HepG2 (cell line): ENCODE data around the gene VGLL4. TPM values are rescaled to one million over a fixed set of nuclear protein-coding genes. Genes with fewer than 3 reads are reported as not detected.

Experiments used
- BCL6 ChIP-seq: IDR thresholded peaks from 2 replicates; pipeline ENCODE4 v1.6.1; 2016; ENCODE audit warnings: missing genetic modification reagents, missing compliant biosample characterization
- DR1 ChIP-seq: sonication (generic); formaldehyde crosslinking; IDR thresholded peaks from 2 replicates; pipeline ENCODE4 v1.8.0; 2021; ENCODE audit warnings: mild to moderate bottlenecking, missing genetic modification reagents, inconsistent platforms
- GMEB2 ChIP-seq: IDR thresholded peaks from 2 replicates; pipeline ENCODE4 v1.6.1; 2016; ENCODE audit warnings: missing biosample characterization, missing genetic modification reagents, low read depth
- KAT2B ChIP-seq: fragments of 150-350 bp; IDR thresholded peaks from 2 replicates; pipeline ENCODE4 v1.6.1; 2014; ENCODE audit warnings: low read depth, low read length, borderline replicate concordance
- MBNL3 ChIP-seq: fragments of 250-450 bp; sonication (Bioruptor Pico); conservative IDR thresholded peaks from 2 replicates; pipeline ENCODE4 v1.8.0; 2022; ENCODE audit warnings: mild to moderate bottlenecking, inconsistent platforms
- MED1 ChIP-seq: sonication (generic); formaldehyde crosslinking; IDR thresholded peaks from 2 replicates; pipeline ENCODE4 v1.4.0; 2020; ENCODE audit warnings: missing genetic modification reagents
- MEIS1 ChIP-seq: sonication (generic); formaldehyde crosslinking; IDR thresholded peaks from 2 replicates; pipeline ENCODE4 v1.9.0; 2021; ENCODE audit warnings: mild to moderate bottlenecking, missing genetic modification reagents, moderate library complexity, borderline replicate concordance
- MXD4 ChIP-seq: IDR thresholded peaks from 2 replicates; pipeline ENCODE4 v1.6.1; 2016; ENCODE audit warnings: mild to moderate bottlenecking, missing biosample characterization, missing genetic modification reagents
- ONECUT2 ChIP-seq: sonication (generic); formaldehyde crosslinking; IDR thresholded peaks from 2 replicates; pipeline ENCODE4 v1.4.0; 2020; ENCODE audit warnings: missing genetic modification reagents
- RXRA ChIP-seq: sonication (generic); formaldehyde crosslinking; IDR thresholded peaks from 2 replicates; pipeline ENCODE4 v1.5.1; 2020; ENCODE audit warnings: missing genetic modification reagents
- SIX1 ChIP-seq: sonication (generic); formaldehyde crosslinking; IDR thresholded peaks from 2 replicates; pipeline ENCODE4 v1.4.0; 2020; ENCODE audit warnings: missing genetic modification reagents, borderline replicate concordance
- ZBTB2 ChIP-seq: sonication (generic); formaldehyde crosslinking; IDR thresholded peaks from 2 replicates; pipeline ENCODE4 v1.8.0; 2022; ENCODE audit warnings: low read depth, missing genetic modification reagents
- ZNF253 ChIP-seq: sonication (generic); formaldehyde crosslinking; IDR thresholded peaks from 2 replicates; pipeline ENCODE4 v1.8.0; 2022; ENCODE audit warnings: mild to moderate bottlenecking, missing genetic modification reagents, borderline replicate concordance
- ZNF292 ChIP-seq: sonication (generic); formaldehyde crosslinking; IDR thresholded peaks from 2 replicates; pipeline ENCODE4 v1.8.1; 2022; ENCODE audit warnings: mild to moderate bottlenecking, low read depth, missing genetic modification reagents, borderline replicate concordance
- ZNF383 ChIP-seq: sonication (generic); formaldehyde crosslinking; IDR thresholded peaks from 2 replicates; pipeline ENCODE4 v1.4.0; 2020; ENCODE audit warnings: missing genetic modification reagents, mild to moderate bottlenecking, borderline replicate concordance
- ZNF441 ChIP-seq: sonication (generic); formaldehyde crosslinking; IDR thresholded peaks from 2 replicates; pipeline ENCODE4 v1.7.0; 2021; ENCODE audit warnings: missing genetic modification reagents, borderline replicate concordance
- ZNF772 ChIP-seq: sonication (generic); formaldehyde crosslinking; IDR thresholded peaks from 2 replicates; pipeline ENCODE4 v1.5.0; 2020; ENCODE audit warnings: mild to moderate bottlenecking, missing genetic modification reagents
- ZNF879 ChIP-seq: sonication (generic); formaldehyde crosslinking; IDR thresholded peaks from 2 replicates; pipeline ENCODE4 v1.8.1; 2023; ENCODE audit warnings: missing genetic modification reagents
- polyA plus RNA-seq, 8 experiments: library from polyadenylated mRNA; depleted of rRNA in 3 of 8; stranded (reverse) in 7 of 8; unstranded in 1 of 8; fragments of >200 nt; fragmentation: Illumina TruSeq in 4 of 8; extraction: Trizol in 4 of 8; gene quantifications; 2 replicates each; pipeline versions ENCODE4 v1.2.1 to v1.2.3, GENCODE V29; 2011 to 2016; ENCODE audit warnings: low read depth in 4 of 8, missing spikeins in 1 of 8, mixed read lengths in 1 of 8; ENCODE audit not compliant: insufficient read depth in 1 of 8
- total RNA-seq, 5 experiments: library from RNA; depleted of rRNA; stranded (reverse); fragments of >200 nt; fragmentation: Illumina TruSeq; extraction: Trizol; gene quantifications; 2 replicates each; pipeline ENCODE4 v1.2.3, GENCODE V29; 2016; ENCODE audit warnings: low read depth in 1 of 5
- TF ChIP-seq, protein P1 (sequence below): sonication (generic); formaldehyde crosslinking; IDR thresholded peaks from 2 replicates; pipeline ENCODE4 v1.8.0; 2022; ENCODE audit warnings: missing genetic modification reagents, mild to moderate bottlenecking, inconsistent platforms, borderline replicate concordance
- TF ChIP-seq, protein P2 (sequence below): sonication (generic); formaldehyde crosslinking; IDR thresholded peaks from 2 replicates; pipeline ENCODE4 v1.8.1; 2023; ENCODE audit warnings: mild to moderate bottlenecking, inconsistent platforms, moderate library complexity, missing genetic modification reagents, borderline replicate concordance
- TF ChIP-seq, protein P3 (sequence below): sonication (generic); formaldehyde crosslinking; IDR thresholded peaks from 2 replicates; pipeline ENCODE4 v1.4.0; 2020; ENCODE audit warnings: missing genetic modification reagents, borderline replicate concordance

Gene VGLL4
- total and polyA plus RNA-seq, 2 of the 13 experiments (the other 11 are each of a cell fraction or from before 2014, with no cell fraction given): 23.2 to 39.0 TPM

DNA sequence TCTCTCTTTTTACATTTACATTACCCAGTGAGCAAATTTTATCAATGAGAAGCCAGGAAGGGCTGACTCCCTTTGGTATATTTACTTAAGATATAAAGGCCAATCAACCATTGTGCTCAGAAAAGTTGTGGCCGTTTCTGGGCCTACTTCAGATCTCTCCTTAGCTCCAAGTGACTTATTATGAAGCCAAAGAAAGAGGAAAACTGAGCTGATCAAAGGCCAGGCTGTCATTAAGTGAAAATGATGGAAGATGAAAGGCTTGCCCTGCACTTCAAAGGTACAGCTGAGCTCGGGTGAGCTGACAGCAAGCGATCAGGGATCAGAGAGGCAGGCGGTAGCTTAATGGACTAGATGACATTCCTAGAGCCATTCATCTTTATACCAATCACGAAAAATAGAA, 24.8 kb downstream of the VGLL4 start (continued):
- TF ChIP-seq ZBTB2 (CRISPR knock-in tag): no peak
- TF ChIP-seq ZNF879 (CRISPR knock-in tag): no peak
- TF ChIP-seq, protein P1, sequence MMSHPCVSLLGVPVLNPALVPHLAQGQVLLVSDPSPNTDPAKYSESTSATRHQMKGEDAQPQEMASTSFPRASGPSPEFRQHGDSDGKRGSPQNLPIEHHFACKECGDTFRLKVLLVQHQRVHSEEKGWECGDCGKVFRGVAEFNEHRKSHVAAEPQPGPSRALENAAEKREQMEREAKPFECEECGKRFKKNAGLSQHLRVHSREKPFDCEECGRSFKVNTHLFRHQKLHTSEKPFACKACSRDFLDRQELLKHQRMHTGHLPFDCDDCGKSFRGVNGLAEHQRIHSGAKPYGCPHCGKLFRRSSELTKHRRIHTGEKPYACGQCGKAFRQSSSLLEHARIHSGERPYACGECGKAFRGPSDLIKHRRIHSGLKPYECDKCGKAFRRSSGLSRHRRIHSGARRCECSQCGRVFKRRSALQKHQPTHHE (CRISPR knock-in tag): no peak
- no peak for TF ChIP-seq MBNL3 (CRISPR knock-in tag)
- TF ChIP-seq RXRA: peak; percentile 67; the same call in 1 of the 2 replicates
- TF ChIP-seq, protein P2, sequence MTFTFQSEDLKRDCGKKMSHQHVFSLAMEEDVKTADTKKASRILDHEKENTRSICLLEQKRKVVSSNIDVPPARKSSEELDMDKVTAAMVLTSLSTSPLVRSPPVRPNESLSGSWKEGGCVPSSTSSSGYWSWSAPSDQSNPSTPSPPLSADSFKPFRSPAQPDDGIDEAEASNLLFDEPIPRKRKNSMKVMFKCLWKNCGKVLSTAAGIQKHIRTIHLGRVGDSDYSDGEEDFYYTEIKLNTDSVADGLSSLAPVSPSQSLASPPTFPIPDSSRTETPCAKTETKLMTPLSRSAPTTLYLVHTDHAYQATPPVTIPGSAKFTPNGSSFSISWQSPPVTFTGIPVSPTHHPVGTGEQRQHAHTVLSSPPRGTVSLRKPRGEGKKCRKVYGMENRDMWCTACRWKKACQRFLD (CRISPR knock-in tag): no peak
- TF ChIP-seq KAT2B: no peak
- peak; percentile 68; the same call in 1 of the 2 replicates for TF ChIP-seq SIX1 (CRISPR knock-in tag)
- no peak for TF ChIP-seq ZNF441 (CRISPR knock-in tag)
- TF ChIP-seq ONECUT2 (CRISPR knock-in tag): no peak
- TF ChIP-seq, protein P3, sequence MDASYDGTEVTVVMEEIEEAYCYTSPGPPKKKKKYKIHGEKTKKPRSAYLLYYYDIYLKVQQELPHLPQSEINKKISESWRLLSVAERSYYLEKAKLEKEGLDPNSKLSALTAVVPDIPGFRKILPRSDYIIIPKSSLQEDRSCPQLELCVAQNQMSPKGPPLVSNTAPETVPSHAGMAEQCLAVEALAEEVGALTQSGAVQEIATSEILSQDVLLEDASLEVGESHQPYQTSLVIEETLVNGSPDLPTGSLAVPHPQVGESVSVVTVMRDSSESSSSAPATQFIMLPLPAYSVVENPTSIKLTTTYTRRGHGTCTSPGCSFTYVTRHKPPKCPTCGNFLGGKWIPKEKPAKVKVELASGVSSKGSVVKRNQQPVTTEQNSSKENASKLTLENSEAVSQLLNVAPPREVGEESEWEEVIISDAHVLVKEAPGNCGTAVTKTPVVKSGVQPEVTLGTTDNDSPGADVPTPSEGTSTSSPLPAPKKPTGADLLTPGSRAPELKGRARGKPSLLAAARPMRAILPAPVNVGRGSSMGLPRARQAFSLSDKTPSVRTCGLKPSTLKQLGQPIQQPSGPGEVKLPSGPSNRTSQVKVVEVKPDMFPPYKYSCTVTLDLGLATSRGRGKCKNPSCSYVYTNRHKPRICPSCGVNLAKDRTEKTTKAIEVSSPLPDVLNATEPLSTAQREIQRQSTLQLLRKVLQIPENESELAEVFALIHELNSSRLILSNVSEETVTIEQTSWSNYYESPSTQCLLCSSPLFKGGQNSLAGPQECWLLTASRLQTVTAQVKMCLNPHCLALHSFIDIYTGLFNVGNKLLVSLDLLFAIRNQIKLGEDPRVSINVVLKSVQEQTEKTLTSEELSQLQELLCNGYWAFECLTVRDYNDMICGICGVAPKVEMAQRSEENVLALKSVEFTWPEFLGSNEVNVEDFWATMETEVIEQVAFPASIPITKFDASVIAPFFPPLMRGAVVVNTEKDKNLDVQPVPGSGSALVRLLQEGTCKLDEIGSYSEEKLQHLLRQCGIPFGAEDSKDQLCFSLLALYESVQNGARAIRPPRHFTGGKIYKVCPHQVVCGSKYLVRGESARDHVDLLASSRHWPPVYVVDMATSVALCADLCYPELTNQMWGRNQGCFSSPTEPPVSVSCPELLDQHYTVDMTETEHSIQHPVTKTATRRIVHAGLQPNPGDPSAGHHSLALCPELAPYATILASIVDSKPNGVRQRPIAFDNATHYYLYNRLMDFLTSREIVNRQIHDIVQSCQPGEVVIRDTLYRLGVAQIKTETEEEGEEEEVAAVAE (CRISPR knock-in tag): no peak
- no peak for TF ChIP-seq ZNF253 (CRISPR knock-in tag)
- no peak for TF ChIP-seq ZNF772 (CRISPR knock-in tag)
- TF ChIP-seq DR1 (CRISPR knock-in tag): no peak; the same call in 1 of the 2 replicates
- TF ChIP-seq MED1: peak; percentile 85
- peak; percentile 74; the same call in 1 of the 2 replicates for TF ChIP-seq ZNF292
- no peak for TF ChIP-seq GMEB2 (CRISPR knock-in tag)
- TF ChIP-seq MXD4 (CRISPR knock-in tag): peak; percentile 79
- peak; percentile 90; the same call in 1 of the 2 replicates for TF ChIP-seq MEIS1 (CRISPR knock-in tag)
- peak; percentile 87 for TF ChIP-seq BCL6 (CRISPR knock-in tag)
- no peak for TF ChIP-seq ZNF383 (CRISPR knock-in tag)
